Astrocyte (in vitro differentiated cells and primary cell): ENCODE measurements around the gene BCAS1. TPM values are rescaled to one million over a fixed set of nuclear protein-coding genes. Genes with fewer than 3 reads are reported as not detected.

Experiments used
- DNase-seq: peaks from one replicate; pipeline ENCODE4 v3.0.0-alpha.2; 2010; ENCODE audit warnings: low read depth
- FAIRE-seq: peaks from 2 replicates; lab custom pipeline; 2011; peaks lifted over from hg19 to GRCh38; lab: Jason Lieb, UNC
- H2AFZ ChIP-seq: 2 replicates; pipeline ENCODE4 v1.6.0; 2012; ENCODE audit warnings: low read depth, low read length, inconsistent platforms
- H3K27ac ChIP-seq: 2 replicates; pipeline ENCODE4 v1.5.1; 2011; ENCODE audit warnings: low read depth, low read length, inconsistent platforms
- H3K27me3 ChIP-seq: 2 replicates; pipeline ENCODE4 v1.6.0; 2011; ENCODE audit warnings: low read length, inconsistent platforms; ENCODE audit not compliant: insufficient read depth
- H3K36me3 ChIP-seq: 2 replicates; pipeline ENCODE4 v1.5.1; 2011; ENCODE audit warnings: low read length, inconsistent platforms; ENCODE audit not compliant: insufficient read depth
- H3K4me1 ChIP-seq: 2 replicates; pipeline ENCODE4 v1.5.1; 2011; ENCODE audit warnings: low read length, inconsistent platforms; ENCODE audit not compliant: insufficient read depth
- H3K4me2 ChIP-seq: 2 replicates; pipeline ENCODE4 v1.6.0; 2012; ENCODE audit warnings: low read length, inconsistent platforms
- H3K4me3 ChIP-seq: 2 replicates; pipeline ENCODE4 v1.5.1; 2011; ENCODE audit warnings: low read depth, mild to moderate bottlenecking, low read length, inconsistent platforms; ENCODE audit not compliant: insufficient read depth
- H3K79me2 ChIP-seq: 2 replicates; pipeline ENCODE4 v1.6.0; 2012; ENCODE audit warnings: mild to moderate bottlenecking, low read length, inconsistent platforms; ENCODE audit not compliant: insufficient read depth
- H3K9ac ChIP-seq: 2 replicates; pipeline ENCODE4 v1.6.0; 2012; ENCODE audit warnings: mild to moderate bottlenecking, low read length, inconsistent platforms
- H3K9me3 ChIP-seq: 2 replicates; pipeline ENCODE4 v1.5.1; 2012; ENCODE audit warnings: low read depth, mild to moderate bottlenecking, low read length, inconsistent platforms; ENCODE audit not compliant: insufficient read depth
- H4K20me1 ChIP-seq: 2 replicates; pipeline ENCODE4 v1.6.0; 2012; ENCODE audit warnings: low read length, inconsistent platforms; ENCODE audit not compliant: insufficient read depth
- H3K27ac Mint-ChIP-seq: one replicate; pipeline ENCODE4 v1.8.0; 2021; ENCODE audit warnings: mild to moderate bottlenecking, mixed read lengths; ENCODE audit not compliant: unreplicated experiment
- H3K27me3 Mint-ChIP-seq: one replicate; pipeline ENCODE4 v1.8.0; 2021; ENCODE audit warnings: low read depth, mixed read lengths; ENCODE audit not compliant: unreplicated experiment
- H3K36me3 Mint-ChIP-seq: one replicate; pipeline ENCODE4 v1.8.0; 2021; ENCODE audit warnings: low read depth, mixed read lengths; ENCODE audit not compliant: unreplicated experiment
- H3K4me1 Mint-ChIP-seq: one replicate; pipeline ENCODE4 v1.8.0; 2021; ENCODE audit warnings: low read depth, mixed read lengths; ENCODE audit not compliant: unreplicated experiment
- H3K4me3 Mint-ChIP-seq: one replicate; pipeline ENCODE4 v1.8.0; 2021; ENCODE audit warnings: mild to moderate bottlenecking, moderate library complexity, mixed read lengths; ENCODE audit not compliant: unreplicated experiment
- H3K9me3 Mint-ChIP-seq: one replicate; pipeline ENCODE4 v1.8.0; 2021; ENCODE audit warnings: mild to moderate bottlenecking, mixed read lengths; ENCODE audit not compliant: unreplicated experiment
- EZH2 ChIP-seq: IDR thresholded peaks from 2 replicates; pipeline ENCODE4 v1.6.1; 2012; ENCODE audit warnings: mild to moderate bottlenecking, low read length, inconsistent platforms; ENCODE audit not compliant: insufficient read depth
- total RNA-seq: library from RNA; stranded (reverse); gene quantifications from 2 replicates; pipeline ENCODE4 v1.2.1, GENCODE V29; 2021
- TF ChIP-seq, protein P1 (sequence below): IDR thresholded peaks from 2 replicates; pipeline ENCODE4 v1.5.1; 2011; ENCODE audit warnings: low read depth, mild to moderate bottlenecking, inconsistent platforms, low read length, moderate library complexity; ENCODE audit not compliant: insufficient read depth

BCAS1 gene
- total RNA-seq, 1 donor from 2014 or later = not detected

DNA sequence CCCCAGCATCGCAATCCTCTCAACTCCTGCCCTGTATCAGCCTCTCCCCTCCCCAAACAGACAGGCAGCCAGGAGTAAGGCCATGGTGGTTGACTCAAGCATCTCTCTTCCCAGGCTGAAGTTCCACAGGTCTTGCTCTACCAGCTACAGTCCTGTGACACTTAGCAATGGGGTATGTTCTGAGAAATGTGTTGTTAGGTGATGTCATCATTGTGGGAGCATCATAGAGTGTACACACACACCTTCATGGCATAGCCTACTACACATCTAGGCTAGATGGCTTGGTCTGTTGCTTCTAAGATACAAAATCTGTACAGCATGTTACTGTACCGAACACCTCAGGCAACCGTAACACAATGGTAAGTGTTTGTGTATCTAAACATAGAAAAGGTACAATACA, 29.5 kb upstream of the BCAS1 start:
- H3K4me1 Mint-ChIP-seq = peaks cover 2% of the 10 kb centered on the region
- H3K9me3 Mint-ChIP-seq = no peaks in the 10 kb centered on the region
- FAIRE-seq = no peak

DNA sequence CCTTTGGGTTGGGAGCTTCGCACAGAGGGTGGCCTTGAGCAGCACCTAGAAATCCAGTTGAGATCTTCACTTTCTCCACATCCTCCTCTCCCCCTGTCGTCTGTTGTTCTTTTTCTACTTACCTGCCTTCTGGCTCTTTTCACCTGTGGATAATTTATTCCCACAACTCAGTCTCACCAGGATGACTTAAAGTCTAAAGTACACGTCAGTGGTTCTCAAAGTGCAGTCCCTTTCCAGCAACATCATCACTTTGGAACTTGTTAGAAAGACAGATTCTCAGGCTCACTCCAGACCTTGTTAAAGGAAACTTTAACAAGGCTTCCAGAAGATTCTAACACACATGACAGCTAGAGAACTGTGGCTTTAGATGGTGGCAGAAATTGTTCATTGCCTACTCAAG, 27.7 kb upstream of the BCAS1 start:
- peaks cover 2% of the 10 kb centered on the region for H3K4me1 Mint-ChIP-seq
- no peak for TF ChIP-seq EZH2
- TF ChIP-seq, protein P1, sequence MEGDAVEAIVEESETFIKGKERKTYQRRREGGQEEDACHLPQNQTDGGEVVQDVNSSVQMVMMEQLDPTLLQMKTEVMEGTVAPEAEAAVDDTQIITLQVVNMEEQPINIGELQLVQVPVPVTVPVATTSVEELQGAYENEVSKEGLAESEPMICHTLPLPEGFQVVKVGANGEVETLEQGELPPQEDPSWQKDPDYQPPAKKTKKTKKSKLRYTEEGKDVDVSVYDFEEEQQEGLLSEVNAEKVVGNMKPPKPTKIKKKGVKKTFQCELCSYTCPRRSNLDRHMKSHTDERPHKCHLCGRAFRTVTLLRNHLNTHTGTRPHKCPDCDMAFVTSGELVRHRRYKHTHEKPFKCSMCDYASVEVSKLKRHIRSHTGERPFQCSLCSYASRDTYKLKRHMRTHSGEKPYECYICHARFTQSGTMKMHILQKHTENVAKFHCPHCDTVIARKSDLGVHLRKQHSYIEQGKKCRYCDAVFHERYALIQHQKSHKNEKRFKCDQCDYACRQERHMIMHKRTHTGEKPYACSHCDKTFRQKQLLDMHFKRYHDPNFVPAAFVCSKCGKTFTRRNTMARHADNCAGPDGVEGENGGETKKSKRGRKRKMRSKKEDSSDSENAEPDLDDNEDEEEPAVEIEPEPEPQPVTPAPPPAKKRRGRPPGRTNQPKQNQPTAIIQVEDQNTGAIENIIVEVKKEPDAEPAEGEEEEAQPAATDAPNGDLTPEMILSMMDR = no peak
- H3K4me3 Mint-ChIP-seq = no peak overlapping the region
- peak overlapping the region; percentile 29 for H3K27ac Mint-ChIP-seq
- Histone ChIP-seq H3K4me3 (no peak overlapping the region), H4K20me1 (no peaks in the 10 kb centered on the region), H3K4me1 (no peaks in the 10 kb centered on the region), H3K27me3 (no peaks in the 10 kb centered on the region), H3K9me3 (no peaks in the 10 kb centered on the region), H3K27ac (no peak overlapping the region), H3K79me2 (no peaks in the 10 kb centered on the region), H2AFZ (no peak overlapping the region), H3K9ac (no peak overlapping the region), H3K36me3 (no peaks in the 10 kb centered on the region), H3K4me2 (no peak overlapping the region)
- no peak for DNase-seq
- no peaks in the 10 kb centered on the region for H3K36me3 Mint-ChIP-seq
- peaks cover 3% of the 10 kb centered on the region for H3K27me3 Mint-ChIP-seq
- H3K9me3 Mint-ChIP-seq = no peaks in the 10 kb centered on the region
- no peak for FAIRE-seq

More for the DNA sequence above, 29.5 kb upstream of the BCAS1 start:
- no peak overlapping the region for H3K27ac Mint-ChIP-seq
- Histone ChIP-seq H3K27ac (no peak overlapping the region), H4K20me1 (no peaks in the 10 kb centered on the region), H3K4me1 (no peaks in the 10 kb centered on the region), H3K4me3 (no peak overlapping the region), H3K4me2 (no peak overlapping the region), H2AFZ (no peak overlapping the region), H3K79me2 (no peaks in the 10 kb centered on the region), H3K27me3 (no peaks in the 10 kb centered on the region), H3K9ac (no peak overlapping the region), H3K9me3 (no peaks in the 10 kb centered on the region), H3K36me3 (no peaks in the 10 kb centered on the region)
- H3K36me3 Mint-ChIP-seq = no peaks in the 10 kb centered on the region
- peaks cover 3% of the 10 kb centered on the region for H3K27me3 Mint-ChIP-seq
- no peak overlapping the region for H3K4me3 Mint-ChIP-seq
- no peak for DNase-seq
- no peak for TF ChIP-seq EZH2
- TF ChIP-seq, protein P1 = no peak

DNA sequence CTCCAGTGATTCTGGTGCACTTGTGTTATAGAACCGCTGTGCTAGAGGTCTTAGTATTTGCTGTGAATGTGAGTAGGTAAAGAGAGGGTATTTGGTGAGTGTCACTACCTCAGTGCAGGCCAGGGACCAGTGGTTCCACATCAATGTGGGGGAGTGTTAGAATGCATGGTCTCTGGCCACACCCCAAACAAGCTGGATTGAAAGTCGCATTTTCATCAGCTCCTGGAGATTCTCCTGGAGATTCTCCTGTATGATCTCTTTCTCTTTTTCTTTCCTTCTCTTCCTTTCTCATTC, 26.8 kb upstream of the BCAS1 start:
- no peak overlapping the region for H3K27ac Mint-ChIP-seq
- TF ChIP-seq EZH2 = no peak
- TF ChIP-seq, protein P1 = no peak
- no peaks in the 10 kb centered on the region for H3K36me3 Mint-ChIP-seq
- H3K4me1 Mint-ChIP-seq = peaks cover 2% of the 10 kb centered on the region
- Histone ChIP-seq H3K36me3 (no peaks in the 10 kb centered on the region), H3K4me2 (no peak overlapping the region), H3K4me3 (no peak overlapping the region), H4K20me1 (no peaks in the 10 kb centered on the region), H2AFZ (no peak overlapping the region), H3K27ac (no peak overlapping the region), H3K27me3 (no peaks in the 10 kb centered on the region), H3K79me2 (no peaks in the 10 kb centered on the region), H3K9me3 (no peaks in the 10 kb centered on the region), H3K9ac (no peak overlapping the region), H3K4me1 (no peaks in the 10 kb centered on the region)
- no peak for DNase-seq
- no peak overlapping the region for H3K4me3 Mint-ChIP-seq
- H3K27me3 Mint-ChIP-seq = peaks cover 3% of the 10 kb centered on the region
- FAIRE-seq = no peak
- no peaks in the 10 kb centered on the region for H3K9me3 Mint-ChIP-seq
